Mesenchymal stem cell (in vitro differentiated cells and primary cell): ENCODE results near the gene TOP3A.

Experiments
- DNase-seq: peaks from one replicate; pipeline ENCODE4 v3.0.0-alpha.2; 2013
- H2AFZ ChIP-seq: one replicate; pipeline ENCODE4 v1.6.1; 2013; ENCODE audit warnings: low read depth, mild to moderate bottlenecking, control low read depth, inconsistent platforms, low read length, moderate library complexity
- H2AK5ac ChIP-seq: 2 replicates; pipeline ENCODE4 v1.6.1; 2013; ENCODE audit warnings: low read length, moderate library complexity, mild to moderate bottlenecking, inconsistent platforms; ENCODE audit not compliant: severe bottlenecking
- H2BK120ac ChIP-seq: one replicate; pipeline ENCODE4 v1.6.1; 2013; ENCODE audit warnings: low read depth, mild to moderate bottlenecking, inconsistent platforms, low read length, moderate library complexity
- H2BK12ac ChIP-seq, 2 experiments: one replicate each; pipeline ENCODE4 v1.6.1; 2013; ENCODE audit warnings: inconsistent platforms in 2 of 2, low read length in 2 of 2, mild to moderate bottlenecking in 2 of 2, moderate library complexity in 2 of 2, control low read depth in 1 of 2
- H2BK15ac ChIP-seq: one replicate; pipeline ENCODE4 v1.6.1; 2013; ENCODE audit warnings: mild to moderate bottlenecking, low read depth, inconsistent platforms; ENCODE audit not compliant: poor library complexity, severe bottlenecking
- H2BK5ac ChIP-seq: 2 replicates; pipeline ENCODE4 v1.6.1; 2013; ENCODE audit warnings: low read depth, mild to moderate bottlenecking, low read length, control low read depth, inconsistent platforms; ENCODE audit not compliant: poor library complexity, severe bottlenecking
- H3K14ac ChIP-seq, 2 experiments: one replicate each; pipeline ENCODE4 v1.6.1; 2013; ENCODE audit warnings: inconsistent platforms in 2 of 2, low read length in 2 of 2, control low read depth in 1 of 2, mild to moderate bottlenecking in 1 of 2, moderate library complexity in 1 of 2
- H3K18ac ChIP-seq, 2 experiments: one replicate each; pipeline ENCODE4 v1.6.1; 2013; ENCODE audit warnings: inconsistent platforms in 2 of 2, low read length in 2 of 2, control low read depth in 1 of 2, low read depth in 1 of 2, mild to moderate bottlenecking in 1 of 2
- H3K23ac ChIP-seq, 2 experiments: one replicate each; pipeline ENCODE4 v1.6.1; 2013; ENCODE audit warnings: inconsistent platforms in 2 of 2, low read length in 2 of 2, mild to moderate bottlenecking in 2 of 2, moderate library complexity in 2 of 2, control low read depth in 1 of 2
- H3K27ac ChIP-seq: 2 replicates; pipeline ENCODE4 v1.5.1; 2013; ENCODE audit warnings: mild to moderate bottlenecking, moderate library complexity, low read length, control low read depth, inconsistent platforms; ENCODE audit not compliant: poor library complexity, severe bottlenecking
- H3K27me3 ChIP-seq, 2 experiments: 2 replicates each; pipeline versions ENCODE4 v1.6.1 to v1.7.0; 2013; ENCODE audit warnings: low read length in 2 of 2, mild to moderate bottlenecking in 2 of 2, moderate library complexity in 2 of 2, control low read depth in 1 of 2, inconsistent platforms in 1 of 2; ENCODE audit not compliant: control insufficient read depth in 1 of 2, insufficient read depth in 1 of 2
- H3K36me3 ChIP-seq, 2 experiments: 2 replicates each; pipeline versions ENCODE4 v1.6.1 to v1.7.0; 2013; ENCODE audit warnings: low read length in 2 of 2, control low read depth in 1 of 2, inconsistent platforms in 1 of 2, low read depth in 1 of 2, mild to moderate bottlenecking in 1 of 2; ENCODE audit not compliant: insufficient read depth in 2 of 2, control insufficient read depth in 1 of 2
- H3K4ac ChIP-seq, 2 experiments: one replicate each; pipeline ENCODE4 v1.6.1; 2013; ENCODE audit warnings: inconsistent platforms in 2 of 2, low read length in 2 of 2, mild to moderate bottlenecking in 2 of 2, moderate library complexity in 2 of 2, control low read depth in 1 of 2, low read depth in 1 of 2
- H3K4me1 ChIP-seq: 2 replicates; pipeline ENCODE4 v1.6.1; 2013; ENCODE audit warnings: low read depth, low read length, control low read depth; ENCODE audit not compliant: control insufficient read depth, insufficient read depth
- H3K4me2 ChIP-seq: 2 replicates; pipeline ENCODE4 v1.6.1; 2013; ENCODE audit warnings: low read length, mild to moderate bottlenecking, inconsistent platforms; ENCODE audit not compliant: poor library complexity, severe bottlenecking
- H3K4me3 ChIP-seq, 2 experiments: 2 replicates each; pipeline versions ENCODE4 v1.5.1 to v1.7.0; 2013; ENCODE audit warnings: low read length in 2 of 2, mild to moderate bottlenecking in 2 of 2, control low read depth in 1 of 2, low read depth in 1 of 2; ENCODE audit not compliant: insufficient read depth in 1 of 2
- H3K79me1 ChIP-seq: replicated peaks from 2 replicates; pipeline ENCODE4 v1.6.1; 2013; ENCODE audit warnings: mild to moderate bottlenecking, control low read depth, low read length, inconsistent platforms; ENCODE audit not compliant: poor library complexity, severe bottlenecking
- H3K9ac ChIP-seq: 2 replicates; pipeline ENCODE4 v1.7.0; 2013; ENCODE audit warnings: mild to moderate bottlenecking, low read length, moderate library complexity
- H3K9me3 ChIP-seq: 2 replicates; pipeline ENCODE4 v1.7.0; 2013; ENCODE audit warnings: mild to moderate bottlenecking, low read length; ENCODE audit not compliant: control insufficient read depth
- H4K8ac ChIP-seq: one replicate; pipeline ENCODE4 v1.6.1; 2013; ENCODE audit warnings: inconsistent platforms, mild to moderate bottlenecking, low read length, moderate library complexity
- H4K91ac ChIP-seq: one replicate; pipeline ENCODE4 v1.6.1; 2013; ENCODE audit warnings: mild to moderate bottlenecking, low read length, inconsistent platforms
- WGBS: methylation state at CpG from one replicate; pipeline ENCODE4 v1.1.7; 2013; ENCODE audit warnings: mixed read lengths; 5-methylcytosine and 5-hydroxymethylcytosine counted together

TOP3A gene

DNA sequence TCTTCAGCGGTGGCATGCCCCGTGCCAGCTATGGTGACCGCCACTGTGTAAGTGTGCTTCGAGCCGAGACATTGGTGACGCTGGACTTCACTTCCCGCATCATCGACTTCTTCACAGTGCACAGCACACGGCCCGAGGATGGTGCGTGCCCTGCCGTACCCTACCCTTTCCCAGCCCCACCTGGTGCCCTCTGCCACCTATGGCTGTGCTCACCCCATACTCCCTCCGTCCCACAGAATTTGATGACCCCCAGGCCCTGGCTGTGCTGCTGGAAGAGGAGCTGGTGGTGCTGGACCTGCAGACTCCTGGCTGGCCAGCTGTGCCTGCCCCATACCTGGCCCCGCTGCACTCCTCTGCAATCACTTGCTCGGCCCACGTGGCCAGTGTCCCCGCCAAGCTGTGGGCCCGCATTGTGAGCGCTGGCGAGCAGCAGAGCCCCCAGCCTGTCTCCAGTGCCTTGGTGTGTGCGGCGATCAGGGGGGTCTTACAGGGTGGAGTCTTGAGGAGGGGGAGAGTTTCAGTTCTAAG, 79.9 kb downstream of the TOP3A start:
- H2AK5ac ChIP-seq = peak overlapping the region; percentile 24
- no peak overlapping the region for H3K23ac ChIP-seq
- no peak overlapping the region for H2AFZ ChIP-seq

DNA sequence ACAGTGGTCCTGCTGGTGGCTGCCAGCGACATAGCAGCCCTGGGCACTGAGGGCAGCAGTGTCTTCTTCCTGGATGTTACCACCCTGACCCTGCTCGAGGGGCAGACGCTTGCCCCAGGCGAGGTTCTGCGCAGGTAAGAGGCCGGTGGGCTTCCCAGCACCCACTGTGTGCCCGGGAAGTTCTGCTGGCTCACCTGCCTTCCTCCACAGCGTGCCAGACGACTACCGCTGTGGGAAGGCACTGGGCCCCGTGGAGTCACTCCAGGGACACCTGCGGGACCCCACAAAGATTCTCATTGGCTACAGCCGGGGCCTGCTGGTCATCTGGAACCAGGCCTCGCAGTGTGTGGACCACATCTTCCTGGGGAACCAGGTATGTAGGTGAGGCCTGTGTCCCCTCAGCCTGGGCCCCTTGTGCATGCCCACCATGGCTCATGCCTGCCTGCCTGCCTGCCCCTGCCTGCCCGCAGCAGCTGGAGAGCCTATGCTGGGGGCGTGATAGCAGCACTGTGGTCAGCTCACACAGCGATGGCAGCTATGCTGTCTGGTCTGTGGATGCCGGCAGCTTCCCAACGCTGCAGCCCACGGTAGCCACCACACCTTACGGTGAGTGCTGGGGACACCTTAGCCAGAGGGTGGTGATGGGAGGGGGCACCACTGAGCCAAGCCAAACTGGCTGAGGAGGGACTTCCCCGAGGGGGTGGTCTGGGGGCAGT, 80.8 kb downstream of the TOP3A start:
- H2AFZ ChIP-seq = no peak overlapping the region
- no peak overlapping the region for H2BK12ac ChIP-seq
- no peak overlapping the region for H3K4ac ChIP-seq
- H3K36me3 ChIP-seq = peaks cover 66 to 77% of the 10 kb centered on the region in 2 experiments
- no peak overlapping the region for H3K4me3 ChIP-seq
- H3K23ac ChIP-seq = no peak overlapping the region
- H3K9me3 ChIP-seq = no peaks in the 10 kb centered on the region
- no peak overlapping the region for H3K27ac ChIP-seq
- H3K79me1 ChIP-seq = peaks cover 32% of the 10 kb centered on the region
- no peak overlapping the region for H4K8ac ChIP-seq
- H4K91ac ChIP-seq = peak overlapping the region; percentile 40
- no peak overlapping the region for H3K4me2 ChIP-seq
- no peak overlapping the region for H2AK5ac ChIP-seq
- H3K27me3 ChIP-seq = no peaks in the 10 kb centered on the region
- no peak overlapping the region for H2BK5ac ChIP-seq
- peaks cover 28% of the 10 kb centered on the region for H3K4me1 ChIP-seq
- no peak overlapping the region for H2BK120ac ChIP-seq
- H3K18ac ChIP-seq = no peak overlapping the region
- WGBS = 96% methylated on average over 22 of the region's 22 CpGs
- H3K9ac ChIP-seq = no peak overlapping the region
- H2BK15ac ChIP-seq = no peak overlapping the region
- no peak for DNase-seq
- no peak overlapping the region for H3K14ac ChIP-seq

More for the DNA sequence above, 79.9 kb downstream of the TOP3A start:
- H2BK12ac ChIP-seq = no peak overlapping the region
- peaks cover 27% of the 10 kb centered on the region for H3K4me1 ChIP-seq
- H4K91ac ChIP-seq = no peak overlapping the region
- H3K9me3 ChIP-seq = no peaks in the 10 kb centered on the region
- no peak overlapping the region for H2BK15ac ChIP-seq
- H2BK120ac ChIP-seq = no peak overlapping the region
- no peak overlapping the region for H3K4me3 ChIP-seq
- no peak overlapping the region for H3K4me2 ChIP-seq
- H3K4ac ChIP-seq = no peak overlapping the region
- H3K27me3 ChIP-seq = no peaks in the 10 kb centered on the region
- no peak overlapping the region for H4K8ac ChIP-seq
- no peak for DNase-seq
- H3K79me1 ChIP-seq = peaks cover 25% of the 10 kb centered on the region
- no peak overlapping the region for H3K9ac ChIP-seq
- peaks cover 75 to 81% of the 10 kb centered on the region in 2 experiments for H3K36me3 ChIP-seq
- 96% methylated on average over 22 of the region's 22 CpGs for WGBS
- no peak overlapping the region for H3K18ac ChIP-seq
- H3K27ac ChIP-seq = no peak overlapping the region
- no peak overlapping the region for H2BK5ac ChIP-seq
- H3K14ac ChIP-seq = no peak overlapping the region

DNA sequence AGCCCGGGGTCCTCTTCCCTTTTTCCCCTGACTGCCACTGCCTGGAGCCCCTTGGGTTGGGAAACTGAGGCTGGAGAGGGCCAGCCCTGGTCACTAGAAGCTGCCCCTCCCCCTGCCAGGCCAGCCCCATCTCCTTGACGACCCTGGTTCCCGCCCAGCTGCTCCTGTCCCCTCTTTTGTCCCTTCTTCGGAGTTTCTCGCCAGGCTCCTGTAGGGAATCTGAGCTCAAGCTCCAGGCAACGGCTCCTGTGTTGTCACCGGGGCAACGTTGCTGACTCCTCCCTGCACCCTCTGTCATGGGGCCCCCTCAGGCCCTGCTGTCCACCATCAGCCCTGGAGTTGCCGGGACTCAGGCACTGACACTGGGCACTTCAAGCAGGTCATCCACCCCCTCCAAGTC, 83.6 kb downstream of the TOP3A start:
- Histone ChIP-seq H3K36me3 (peaks cover 40 to 51% of the 10 kb centered on the region in 2 experiments), H2AFZ (no peak overlapping the region), H3K4ac (no peak overlapping the region), H3K27me3 (no peaks in the 10 kb centered on the region), H3K4me2 (no peak overlapping the region), H3K9ac (no peak overlapping the region), H2BK12ac (no peak overlapping the region), H2BK15ac (no peak overlapping the region), H3K23ac (no peak overlapping the region), H3K79me1 (peaks cover 45% of the 10 kb centered on the region), H4K8ac (no peak overlapping the region), H3K14ac (peak overlapping the region in 1 of 2 experiments; percentile 71), H3K27ac (no peak overlapping the region), H2AK5ac (no peak overlapping the region), H2BK5ac (no peak overlapping the region), H3K9me3 (no peaks in the 10 kb centered on the region), H3K4me3 (no peak overlapping the region), H3K18ac (no peak overlapping the region), H3K4me1 (peaks cover 37% of the 10 kb centered on the region), H2BK120ac (no peak overlapping the region), H4K91ac (no peak overlapping the region)
- WGBS = 69% methylated on average over 9 of the region's 9 CpGs
- DNase-seq = no peak

DNA sequence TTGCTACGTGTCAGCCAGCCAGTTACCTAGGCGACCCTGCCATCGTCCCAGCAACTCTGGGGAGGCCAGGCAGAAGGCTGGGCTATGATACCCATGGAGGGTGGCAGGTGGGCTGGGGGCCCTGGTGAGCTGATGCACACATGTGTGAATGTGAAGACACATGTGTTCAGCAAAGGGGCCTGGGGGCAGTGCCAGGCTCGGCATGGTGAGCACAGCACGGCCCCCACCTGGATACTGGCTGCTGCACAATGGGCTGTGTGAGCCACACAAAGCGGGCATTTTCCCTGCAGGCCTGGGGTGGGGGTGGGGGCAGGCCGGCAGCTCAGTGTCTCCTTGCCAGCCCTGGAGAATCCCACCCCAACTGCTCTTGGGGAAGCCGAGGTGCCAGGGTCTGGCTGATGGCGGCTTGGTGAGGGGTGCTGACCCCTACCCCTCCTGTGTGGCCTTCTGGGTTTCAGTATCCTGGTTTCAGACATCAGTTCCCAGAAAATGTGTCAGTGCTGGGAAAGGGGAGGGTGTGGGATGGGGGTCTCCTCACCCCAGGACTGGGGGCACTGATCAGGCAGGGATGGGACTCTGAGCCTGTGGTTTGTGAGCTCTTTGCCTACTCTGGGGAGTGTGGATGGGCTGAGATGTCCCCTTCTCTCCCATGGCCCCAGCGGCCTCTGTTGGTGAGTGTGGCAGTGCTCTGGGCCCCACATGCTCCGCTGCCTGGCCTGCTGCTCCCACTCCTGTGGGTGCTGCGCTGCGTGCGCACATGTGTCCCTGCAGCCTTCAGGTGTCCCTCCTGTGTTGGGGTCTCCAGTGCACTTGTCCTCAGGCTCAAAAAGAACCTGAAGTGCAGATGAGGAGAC, 84.3 kb downstream of the TOP3A start:
- H3K4me1 ChIP-seq = peaks cover 31% of the 10 kb centered on the region
- no peak overlapping the region for H2BK15ac ChIP-seq
- no peak overlapping the region for H2AFZ ChIP-seq
- H3K9ac ChIP-seq = no peak overlapping the region
- DNase-seq = no peak
- H2AK5ac ChIP-seq = no peak overlapping the region
- H3K9me3 ChIP-seq = no peaks in the 10 kb centered on the region
- H4K91ac ChIP-seq = no peak overlapping the region
- H3K79me1 ChIP-seq = peaks cover 47% of the 10 kb centered on the region
- H3K27ac ChIP-seq = no peak overlapping the region
- H3K4me3 ChIP-seq = no peak overlapping the region
- H3K23ac ChIP-seq = no peak overlapping the region
- H3K14ac ChIP-seq = no peak overlapping the region
- H4K8ac ChIP-seq = no peak overlapping the region
- H3K27me3 ChIP-seq = no peaks in the 10 kb centered on the region
- no peak overlapping the region for H3K18ac ChIP-seq
- no peak overlapping the region for H3K4me2 ChIP-seq
- peaks cover 33 to 49% of the 10 kb centered on the region in 2 experiments for H3K36me3 ChIP-seq
- H2BK12ac ChIP-seq = no peak overlapping the region
- no peak overlapping the region for H2BK5ac ChIP-seq
- no peak overlapping the region for H2BK120ac ChIP-seq
- no peak overlapping the region for H3K4ac ChIP-seq
- 93% methylated on average over 14 of the region's 14 CpGs for WGBS
